ENCODE data around the gene BAHD1.

BAHD1 gene

GRCh38 chr15:40425681-40426080 lies 15.1 kb upstream of the BAHD1 start:
- peaks cover 12% of the 10 kb centered on the region for H3K4me1 ChIP-seq (ENCODE audit: control insufficient read depth, insufficient read depth, low read length)
- no peak overlapping the region for H3K4me3 ChIP-seq (ENCODE audit: low read length in 2 of 2)
- H3K9ac ChIP-seq (ENCODE audit: low read length in 2 of 2) = no peak overlapping the region
- no peak overlapping the region for H3K27ac ChIP-seq (ENCODE audit: low read length)
- no peaks in the 10 kb centered on the region for H3K9me3 ChIP-seq (ENCODE audit: control insufficient read depth in 2 of 2, low read length in 2 of 2)
- H3K36me3 ChIP-seq (ENCODE audit: control insufficient read depth in 2 of 2, insufficient read depth in 2 of 2, low read length in 2 of 2) = peaks cover 4 to 6% of the 10 kb centered on the region in 2 donors
- no peaks in the 10 kb centered on the region for H3K27me3 ChIP-seq (ENCODE audit: control insufficient read depth in 1 of 2, insufficient read depth in 2 of 2, low read length in 2 of 2)

GRCh38 chr15:40427188-40427587 lies 13.6 kb upstream of the BAHD1 start:
- H3K4me3 ChIP-seq (ENCODE audit: low read length in 2 of 2) = no peak overlapping the region
- no peak overlapping the region for H3K27ac ChIP-seq (ENCODE audit: low read length)
- H3K4me1 ChIP-seq (ENCODE audit: control insufficient read depth, insufficient read depth, low read length) = no peaks in the 10 kb centered on the region
- H3K27me3 ChIP-seq (ENCODE audit: control insufficient read depth in 1 of 2, insufficient read depth in 2 of 2, low read length in 2 of 2) = no peaks in the 10 kb centered on the region
- no peaks in the 10 kb centered on the region for H3K9me3 ChIP-seq (ENCODE audit: control insufficient read depth in 2 of 2, low read length in 2 of 2)
- H3K9ac ChIP-seq (ENCODE audit: low read length in 2 of 2) = no peak overlapping the region
- peaks cover 4 to 6% of the 10 kb centered on the region in 2 donors for H3K36me3 ChIP-seq (ENCODE audit: control insufficient read depth in 2 of 2, insufficient read depth in 2 of 2, low read length in 2 of 2)

GRCh38 chr15:40428185-40428584 lies 12.6 kb upstream of the BAHD1 start:
- H3K27me3 ChIP-seq (ENCODE audit: control insufficient read depth in 1 of 2, insufficient read depth in 2 of 2, low read length in 2 of 2) = no peaks in the 10 kb centered on the region
- no peak overlapping the region for H3K4me3 ChIP-seq (ENCODE audit: low read length in 2 of 2)
- peaks cover 4 to 6% of the 10 kb centered on the region in 2 donors for H3K36me3 ChIP-seq (ENCODE audit: control insufficient read depth in 2 of 2, insufficient read depth in 2 of 2, low read length in 2 of 2)
- no peaks in the 10 kb centered on the region for H3K9me3 ChIP-seq (ENCODE audit: control insufficient read depth in 2 of 2, low read length in 2 of 2)
- H3K4me1 ChIP-seq (ENCODE audit: control insufficient read depth, insufficient read depth, low read length) = no peaks in the 10 kb centered on the region
- no peak overlapping the region for H3K27ac ChIP-seq (ENCODE audit: low read length)
- H3K9ac ChIP-seq (ENCODE audit: low read length in 2 of 2) = no peak overlapping the region

- H3K9ac ChIP-seq (ENCODE audit: low read length in 2 of 2) = no peak overlapping the region
- H3K36me3 ChIP-seq (ENCODE audit: control insufficient read depth in 2 of 2, insufficient read depth in 2 of 2, low read length in 2 of 2) = peaks cover 4 to 6% of the 10 kb centered on the region in 2 donors
- no peaks in the 10 kb centered on the region for H3K4me1 ChIP-seq (ENCODE audit: control insufficient read depth, insufficient read depth, low read length)
- no peak overlapping the region for H3K4me3 ChIP-seq (ENCODE audit: low read length in 2 of 2)
- no peak overlapping the region for H3K27ac ChIP-seq (ENCODE audit: low read length)
- no peaks in the 10 kb centered on the region for H3K9me3 ChIP-seq (ENCODE audit: control insufficient read depth in 2 of 2, low read length in 2 of 2)
- H3K27me3 ChIP-seq (ENCODE audit: control insufficient read depth in 1 of 2, insufficient read depth in 2 of 2, low read length in 2 of 2) = no peaks in the 10 kb centered on the region
These were observed 11.6 kb upstream of the BAHD1 start for GRCh38 chr15:40429068-40429710.

GRCh38 chr15:40430271-40430805 lies 10.4 kb upstream of the BAHD1 start:
- H3K9me3 ChIP-seq (ENCODE audit: control insufficient read depth in 2 of 2, low read length in 2 of 2) = no peaks in the 10 kb centered on the region
- H3K9ac ChIP-seq (ENCODE audit: low read length in 2 of 2) = no peak overlapping the region
- peaks cover 4 to 6% of the 10 kb centered on the region in 2 donors for H3K36me3 ChIP-seq (ENCODE audit: control insufficient read depth in 2 of 2, insufficient read depth in 2 of 2, low read length in 2 of 2)
- H3K4me3 ChIP-seq (ENCODE audit: low read length in 2 of 2) = no peak overlapping the region
- no peaks in the 10 kb centered on the region for H3K4me1 ChIP-seq (ENCODE audit: control insufficient read depth, insufficient read depth, low read length)
- H3K27me3 ChIP-seq (ENCODE audit: control insufficient read depth in 1 of 2, insufficient read depth in 2 of 2, low read length in 2 of 2) = peaks cover 0 to 3% of the 10 kb centered on the region in 2 donors
- H3K27ac ChIP-seq (ENCODE audit: low read length) = no peak overlapping the region

- H3K36me3 ChIP-seq (ENCODE audit: control insufficient read depth in 2 of 2, insufficient read depth in 2 of 2, low read length in 2 of 2) = no peaks in the 10 kb centered on the region
- no peak overlapping the region for H3K4me3 ChIP-seq (ENCODE audit: low read length in 2 of 2)
- peaks cover 6 to 13% of the 10 kb centered on the region in 2 donors for H3K27me3 ChIP-seq (ENCODE audit: control insufficient read depth in 1 of 2, insufficient read depth in 2 of 2, low read length in 2 of 2)
- H3K27ac ChIP-seq (ENCODE audit: low read length) = no peak overlapping the region
- H3K9me3 ChIP-seq (ENCODE audit: control insufficient read depth in 2 of 2, low read length in 2 of 2) = no peaks in the 10 kb centered on the region
- H3K9ac ChIP-seq (ENCODE audit: low read length in 2 of 2) = peak overlapping the region in 1 of 2 donors; percentile 36
- peaks cover 26% of the 10 kb centered on the region for H3K4me1 ChIP-seq (ENCODE audit: control insufficient read depth, insufficient read depth, low read length)
These were observed 5.6 kb upstream of the BAHD1 start for GRCh38 chr15:40435023-40435709.

- Histone ChIP-seq H3K27me3 (ENCODE audit: control insufficient read depth in 1 of 2, insufficient read depth in 2 of 2, low read length in 2 of 2) (peaks cover 6 to 13% of the 10 kb centered on the region in 2 donors), H3K36me3 (ENCODE audit: control insufficient read depth in 2 of 2, insufficient read depth in 2 of 2, low read length in 2 of 2) (no peaks in the 10 kb centered on the region), H3K27ac (ENCODE audit: low read length) (no peak overlapping the region), H3K9me3 (ENCODE audit: control insufficient read depth in 2 of 2, low read length in 2 of 2) (no peaks in the 10 kb centered on the region), H3K9ac (ENCODE audit: low read length in 2 of 2) (peak overlapping the region in 1 of 2 donors; percentile 36), H3K4me3 (ENCODE audit: low read length in 2 of 2) (peak overlapping the region; percentile 48 to 69), H3K4me1 (ENCODE audit: control insufficient read depth, insufficient read depth, low read length) (peaks cover 28% of the 10 kb centered on the region)
These were observed 5.1 kb upstream of the BAHD1 start for GRCh38 chr15:40435710-40436089.

- Histone ChIP-seq H3K9ac (ENCODE audit: low read length in 2 of 2) (peak overlapping the region; percentile 29 to 31), H3K36me3 (ENCODE audit: control insufficient read depth in 2 of 2, insufficient read depth in 2 of 2, low read length in 2 of 2) (no peaks in the 10 kb centered on the region), H3K27me3 (ENCODE audit: control insufficient read depth in 1 of 2, insufficient read depth in 2 of 2, low read length in 2 of 2) (peaks cover 6 to 13% of the 10 kb centered on the region in 2 donors), H3K27ac (ENCODE audit: low read length) (no peak overlapping the region), H3K4me1 (ENCODE audit: control insufficient read depth, insufficient read depth, low read length) (peaks cover 28% of the 10 kb centered on the region), H3K9me3 (ENCODE audit: control insufficient read depth in 2 of 2, low read length in 2 of 2) (no peaks in the 10 kb centered on the region), H3K4me3 (ENCODE audit: low read length in 2 of 2) (peak overlapping the region; percentile 48 to 69)
These were observed 4.4 kb upstream of the BAHD1 start for GRCh38 chr15:40436116-40436891.

- H3K4me1 ChIP-seq (ENCODE audit: control insufficient read depth, insufficient read depth, low read length) = peaks cover 28% of the 10 kb centered on the region
- no peak overlapping the region for H3K9ac ChIP-seq (ENCODE audit: low read length in 2 of 2)
- no peaks in the 10 kb centered on the region for H3K36me3 ChIP-seq (ENCODE audit: control insufficient read depth in 2 of 2, insufficient read depth in 2 of 2, low read length in 2 of 2)
- no peak overlapping the region for H3K27ac ChIP-seq (ENCODE audit: low read length)
- peaks cover 6 to 13% of the 10 kb centered on the region in 2 donors for H3K27me3 ChIP-seq (ENCODE audit: control insufficient read depth in 1 of 2, insufficient read depth in 2 of 2, low read length in 2 of 2)
- H3K4me3 ChIP-seq (ENCODE audit: low read length in 2 of 2) = peak overlapping the region; percentile 48 to 69
- no peaks in the 10 kb centered on the region for H3K9me3 ChIP-seq (ENCODE audit: control insufficient read depth in 2 of 2, low read length in 2 of 2)
These were observed 3.6 kb upstream of the BAHD1 start for GRCh38 chr15:40436892-40437751.
